T1000 (cell line): ENCODE data around the gene CERKL.

Experiments
- DNase-seq: peaks from one replicate; lab custom pipeline; 2025; ENCODE audit warnings: mixed read lengths; lab: John Stamatoyannopoulos, UW

CERKL gene

GRCh38 chr2:181576431-181576830, 80.5 kb downstream of the CERKL start:
- DNase-seq, result no peak

GRCh38 chr2:181575650-181576025, 81.3 kb downstream of the CERKL start:
- no peak for DNase-seq

- DNase-seq, result no peak
These were observed 81.8 kb downstream of the CERKL start for GRCh38 chr2:181575024-181575649.

- DNase-seq, result no peak
These were observed 82.6 kb downstream of the CERKL start for GRCh38 chr2:181574321-181574720.

GRCh38 chr2:181573140-181573736, 83.7 kb downstream of the CERKL start:
- no peak for DNase-seq

- no peak for DNase-seq
These were observed 85.9 kb downstream of the CERKL start for GRCh38 chr2:181570833-181571661.

GRCh38 chr2:181570059-181570458, 86.8 kb downstream of the CERKL start:
- DNase-seq, result no peak

- DNase-seq, result no peak
These were observed 90.4 kb downstream of the CERKL start for GRCh38 chr2:181566334-181567032.

- no peak for DNase-seq
These were observed 93.7 kb downstream of the CERKL start for GRCh38 chr2:181563101-181563692.

GRCh38 chr2:181558371-181558770, 98.5 kb downstream of the CERKL start:
- no peak for DNase-seq

- no peak for DNase-seq
These were observed 102.7 kb downstream of the CERKL start for GRCh38 chr2:181554061-181554830.

GRCh38 chr2:181553244-181553643, 103.7 kb downstream of the CERKL start:
- no peak for DNase-seq

GRCh38 chr2:181552808-181553207, 104.1 kb downstream of the CERKL start:
- DNase-seq, result no peak

GRCh38 chr2:181546086-181546485, 110.8 kb downstream of the CERKL start:
- peak; percentile 3 for DNase-seq

- DNase-seq, result no peak
These were observed 114.7 kb downstream of the CERKL start for GRCh38 chr2:181542170-181542569.

- DNase-seq, result no peak
These were observed 116.5 kb downstream of the CERKL start for GRCh38 chr2:181540421-181540820.

- no peak for DNase-seq
These were observed 120.2 kb downstream of the CERKL start for GRCh38 chr2:181536730-181537129.

GRCh38 chr2:181528441-181528840, 128.5 kb downstream of the CERKL start:
- DNase-seq, result no peak

GRCh38 chr2:181527058-181527457, 129.8 kb downstream of the CERKL start:
- DNase-seq, result no peak

- DNase-seq, result no peak
These were observed 130.9 kb downstream of the CERKL start for GRCh38 chr2:181526014-181526413.

- DNase-seq, result no peak
These were observed 133.1 kb downstream of the CERKL start for GRCh38 chr2:181523756-181524155.
